ENCODE measurements around the gene FAM200B. TPM values are rescaled to one million over a fixed set of nuclear protein-coding genes. Genes with fewer than 3 reads are reported as not detected.

FAM200B gene
- total and polyA plus RNA-seq, 2 of the 4 experiments (the other 2 are of a cell fraction), result 16.7 to 18.5 TPM

DNA sequence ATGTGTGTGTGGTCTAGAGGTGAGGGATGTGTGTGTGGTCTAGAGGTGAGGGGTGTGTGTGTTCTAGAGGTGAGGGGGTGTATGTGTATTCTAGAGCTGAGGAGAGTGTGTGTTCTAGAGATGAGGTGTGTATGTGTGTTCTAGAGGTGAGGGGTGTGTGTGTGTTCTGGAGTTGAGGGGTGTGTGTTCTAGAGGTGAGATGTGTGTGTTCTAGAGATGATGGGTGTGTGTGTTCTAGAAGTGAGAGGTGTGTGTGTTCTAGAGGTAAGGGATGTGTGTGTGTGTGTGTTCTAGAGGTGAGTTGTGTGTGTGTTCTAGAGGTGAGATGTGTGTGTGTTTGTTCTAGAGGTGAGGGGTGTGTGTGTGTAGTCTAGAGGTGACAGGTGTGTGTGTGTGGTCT lies 22.5 kb downstream of the FAM200B start:
- intact Hi-C loops (cut with micrococcal nuclease) (no loop called here), dilution Hi-C loops (cut with HindIII; ENCODE audit: low sequenced_read_pairs, unreplicated experiment) (no loop called here), in situ Hi-C loops (cut with MboI; ENCODE audit: low sequenced_read_pairs) (no loop called here)
- TF ChIP-seq MAZ (IDR thresholded peaks at IDR 0.05; ENCODE audit: borderline replicate concordance, low read depth, low read length) (no peak), MXI1 (IDR thresholded peaks at IDR 0.05; ENCODE audit: borderline replicate concordance, low read depth, low read length) (no peak), RCOR1 (IDR thresholded peaks at IDR 0.05; ENCODE audit: insufficient replicate concordance, low read length) (no peak), CHD1 (IDR thresholded peaks at IDR 0.05; ENCODE audit: low read depth, low read length) (no peak), POLR2A (IDR thresholded peaks at IDR 0.05; ENCODE audit: low read depth, low read length) (no peak), RAD21 (IDR thresholded peaks at IDR 0.05; ENCODE audit: low read length) (no peak), NFE2L2 (IDR thresholded peaks at IDR 0.05; ENCODE audit: low read depth, low read length) (no peak), RFX5 (IDR thresholded peaks at IDR 0.05; ENCODE audit: low read depth, low read length) (no peak), SMC3 (IDR thresholded peaks at IDR 0.05; ENCODE audit: low read depth, low read length) (no peak), BHLHE40 (IDR thresholded peaks at IDR 0.05; ENCODE audit: low read depth, low read length) (no peak), CEBPB (IDR thresholded peaks at IDR 0.05; ENCODE audit: low read depth, low read length) (no peak), MAFK (IDR thresholded peaks at IDR 0.05; ENCODE audit: low read depth, low read length) (no peak)
- TF ChIP-seq, protein P1, sequence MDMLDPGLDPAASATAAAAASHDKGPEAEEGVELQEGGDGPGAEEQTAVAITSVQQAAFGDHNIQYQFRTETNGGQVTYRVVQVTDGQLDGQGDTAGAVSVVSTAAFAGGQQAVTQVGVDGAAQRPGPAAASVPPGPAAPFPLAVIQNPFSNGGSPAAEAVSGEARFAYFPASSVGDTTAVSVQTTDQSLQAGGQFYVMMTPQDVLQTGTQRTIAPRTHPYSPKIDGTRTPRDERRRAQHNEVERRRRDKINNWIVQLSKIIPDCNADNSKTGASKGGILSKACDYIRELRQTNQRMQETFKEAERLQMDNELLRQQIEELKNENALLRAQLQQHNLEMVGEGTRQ (IDR thresholded peaks at IDR 0.05; ENCODE audit: low read depth, low read length), result no peak
- TF ChIP-seq, protein P2, sequence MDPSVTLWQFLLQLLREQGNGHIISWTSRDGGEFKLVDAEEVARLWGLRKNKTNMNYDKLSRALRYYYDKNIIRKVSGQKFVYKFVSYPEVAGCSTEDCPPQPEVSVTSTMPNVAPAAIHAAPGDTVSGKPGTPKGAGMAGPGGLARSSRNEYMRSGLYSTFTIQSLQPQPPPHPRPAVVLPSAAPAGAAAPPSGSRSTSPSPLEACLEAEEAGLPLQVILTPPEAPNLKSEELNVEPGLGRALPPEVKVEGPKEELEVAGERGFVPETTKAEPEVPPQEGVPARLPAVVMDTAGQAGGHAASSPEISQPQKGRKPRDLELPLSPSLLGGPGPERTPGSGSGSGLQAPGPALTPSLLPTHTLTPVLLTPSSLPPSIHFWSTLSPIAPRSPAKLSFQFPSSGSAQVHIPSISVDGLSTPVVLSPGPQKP (IDR thresholded peaks at IDR 0.05; ENCODE audit: borderline replicate concordance, low read depth, low read length), result no peak
- TF ChIP-seq, protein P3, sequence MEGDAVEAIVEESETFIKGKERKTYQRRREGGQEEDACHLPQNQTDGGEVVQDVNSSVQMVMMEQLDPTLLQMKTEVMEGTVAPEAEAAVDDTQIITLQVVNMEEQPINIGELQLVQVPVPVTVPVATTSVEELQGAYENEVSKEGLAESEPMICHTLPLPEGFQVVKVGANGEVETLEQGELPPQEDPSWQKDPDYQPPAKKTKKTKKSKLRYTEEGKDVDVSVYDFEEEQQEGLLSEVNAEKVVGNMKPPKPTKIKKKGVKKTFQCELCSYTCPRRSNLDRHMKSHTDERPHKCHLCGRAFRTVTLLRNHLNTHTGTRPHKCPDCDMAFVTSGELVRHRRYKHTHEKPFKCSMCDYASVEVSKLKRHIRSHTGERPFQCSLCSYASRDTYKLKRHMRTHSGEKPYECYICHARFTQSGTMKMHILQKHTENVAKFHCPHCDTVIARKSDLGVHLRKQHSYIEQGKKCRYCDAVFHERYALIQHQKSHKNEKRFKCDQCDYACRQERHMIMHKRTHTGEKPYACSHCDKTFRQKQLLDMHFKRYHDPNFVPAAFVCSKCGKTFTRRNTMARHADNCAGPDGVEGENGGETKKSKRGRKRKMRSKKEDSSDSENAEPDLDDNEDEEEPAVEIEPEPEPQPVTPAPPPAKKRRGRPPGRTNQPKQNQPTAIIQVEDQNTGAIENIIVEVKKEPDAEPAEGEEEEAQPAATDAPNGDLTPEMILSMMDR (conservative IDR thresholded peaks at IDR 0.05; ENCODE audit: low read depth, low read length), result no peak
- H4K91ac ChIP-seq (ENCODE audit: insufficient read depth, low read depth, low read length), result no peak overlapping the region
- no peak overlapping the region for H3K9ac ChIP-seq (ENCODE audit: low read depth, low read length)
- DNase-seq, result no peak
- H2AK5ac ChIP-seq (ENCODE audit: low read depth, low read length), result no peak overlapping the region
- no peak overlapping the region for H2BK5ac ChIP-seq (ENCODE audit: low read depth, low read length, poor library complexity, severe bottlenecking)
- H2BK120ac ChIP-seq (ENCODE audit: low read depth, low read length), result no peak overlapping the region
- no peak overlapping the region for H3K4me3 ChIP-seq (ENCODE audit: insufficient read depth, low read depth, low read length)
- no peak overlapping the region for H2AFZ ChIP-seq (replicated peaks; ENCODE audit: low read length, poor library complexity)
- no peak overlapping the region for H2AK9ac ChIP-seq (replicated peaks; ENCODE audit: low read depth, low read length, poor library complexity)
- no TSS peak for BruUV-seq (replicated peaks)
- no peaks in the 10 kb centered on the region for H4K20me1 ChIP-seq (ENCODE audit: insufficient read depth, low read length)
- no peak overlapping the region for H4K5ac ChIP-seq (ENCODE audit: low read depth, low read length)
- no peak overlapping the region for H3K4me2 ChIP-seq (ENCODE audit: low read depth, low read length)
- H3K56ac ChIP-seq (ENCODE audit: extremely low read depth, insufficient read depth, low read length), result no peak overlapping the region
- no peak overlapping the region for H2BK20ac ChIP-seq (ENCODE audit: low read depth, low read length)
- H3K9me1 ChIP-seq (ENCODE audit: insufficient read depth, low read length), result peaks cover 11% of the 10 kb centered on the region
- no peak for ATAC-seq (ENCODE audit: low read depth)
- no peak overlapping the region for H3K14ac ChIP-seq (replicated peaks; ENCODE audit: low read depth, low read length)
- H3K4ac ChIP-seq (ENCODE audit: low read depth, low read length), result no peak overlapping the region
- no peak overlapping the region for H3K23ac ChIP-seq (ENCODE audit: low read depth, low read length)
- ChIA-PET CTCF (no interaction called here), POLR2A (ENCODE audit: unreplicated experiment) (no interaction called here)
- no peaks in the 10 kb centered on the region for H3K9me3 ChIP-seq (ENCODE audit: control insufficient read depth, insufficient read depth, low read length)
- H3K36me3 ChIP-seq (ENCODE audit: control insufficient read depth, insufficient read depth, low read length), result no peaks in the 10 kb centered on the region
- no peaks in the 10 kb centered on the region for H3K27me3 ChIP-seq (ENCODE audit: control insufficient read depth, insufficient read depth, low read length)
- no peak overlapping the region for H3K27ac ChIP-seq (ENCODE audit: insufficient read depth, low read length)
- H3K18ac ChIP-seq (ENCODE audit: low read depth, low read length), result no peak overlapping the region
- H4K8ac ChIP-seq (ENCODE audit: low read depth in 2 of 2, low read length in 2 of 2), result no peak overlapping the region
- H2BK15ac ChIP-seq (ENCODE audit: low read depth, low read length), result no peak overlapping the region
- H3K4me1 ChIP-seq (ENCODE audit: control insufficient read depth, insufficient read depth, low read length), result no peaks in the 10 kb centered on the region; the same call in 1 of the 2 replicates
- H3K79me1 ChIP-seq (ENCODE audit: low read depth in 1 of 2, low read length in 2 of 2), result 0 out of 4 replicates have a peak, but pooled peaks cover 0 to 3% of the 10 kb centered on the region in 2 experiments

Data from IMR-90 (cell line).